Kidney epithelial cell (primary cell): Measurements from ENCODE around the gene TCF7L1. TPM values are rescaled to one million over a fixed set of nuclear protein-coding genes. Genes with fewer than 3 reads are reported as not detected.
"Not testable (repeated sequence)": the region's sequence is repeated elsewhere in the genome, so short reads cannot be mapped to it uniquely, and the experiment has no call there.

Experiments used
- DNase-seq: peaks from one replicate; pipeline ENCODE4 v3.0.0-alpha.2; 2010; ENCODE audit warnings: low read depth
- H3K27me3 ChIP-seq: 2 replicates; pipeline ENCODE4 v1.6.0; 2011; ENCODE audit warnings: low read length; ENCODE audit not compliant: control insufficient read depth, insufficient read depth
- H3K36me3 ChIP-seq: 2 replicates; pipeline ENCODE4 v1.5.1; 2011; ENCODE audit warnings: low read length; ENCODE audit not compliant: control insufficient read depth, insufficient read depth
- H3K4me3 ChIP-seq: 2 replicates; pipeline ENCODE4 v1.5.1; 2011; ENCODE audit warnings: low read depth, mild to moderate bottlenecking, control low read depth, low read length
- total RNA-seq: library from RNA; depleted of rRNA; stranded (reverse); fragments of >200 nt; gene quantifications from 2 replicates; pipeline ENCODE4 v1.2.3, GENCODE V29; 2015
- TF ChIP-seq, protein P1 (sequence below): IDR thresholded peaks from 2 replicates; pipeline ENCODE4 v1.5.1; 2011; ENCODE audit warnings: mild to moderate bottlenecking, moderate library complexity, low read length, control low read depth, inconsistent platforms; ENCODE audit not compliant: insufficient read depth, poor library complexity, severe bottlenecking

Gene TCF7L1
- total RNA-seq, 1 donor from 2014 or later, result 4.3 TPM

DNA sequence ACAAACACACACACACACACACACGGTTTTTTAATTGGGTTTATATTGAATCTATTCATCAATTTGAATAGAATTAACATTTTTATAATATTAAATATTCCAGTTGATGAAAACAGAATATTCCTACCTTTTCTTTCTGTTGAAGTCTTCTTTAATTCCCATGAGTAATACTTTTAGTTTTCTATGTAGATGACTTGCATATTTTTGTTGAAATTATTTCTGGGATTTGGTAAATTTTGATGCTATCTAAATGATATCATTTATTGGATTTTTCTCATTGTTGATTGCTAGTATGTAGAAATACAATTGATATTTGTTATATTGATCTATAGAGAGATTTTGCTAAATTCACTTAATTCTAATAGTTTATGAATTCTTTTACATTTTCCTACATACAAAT is 12.8 kb upstream of the TCF7L1 start:
- DNase-seq, result no peak
- Histone ChIP-seq H3K36me3 (no peaks in the 10 kb centered on the region), H3K4me3 (no peak overlapping the region), H3K27me3 (no peaks in the 10 kb centered on the region)
- TF ChIP-seq, protein P1, sequence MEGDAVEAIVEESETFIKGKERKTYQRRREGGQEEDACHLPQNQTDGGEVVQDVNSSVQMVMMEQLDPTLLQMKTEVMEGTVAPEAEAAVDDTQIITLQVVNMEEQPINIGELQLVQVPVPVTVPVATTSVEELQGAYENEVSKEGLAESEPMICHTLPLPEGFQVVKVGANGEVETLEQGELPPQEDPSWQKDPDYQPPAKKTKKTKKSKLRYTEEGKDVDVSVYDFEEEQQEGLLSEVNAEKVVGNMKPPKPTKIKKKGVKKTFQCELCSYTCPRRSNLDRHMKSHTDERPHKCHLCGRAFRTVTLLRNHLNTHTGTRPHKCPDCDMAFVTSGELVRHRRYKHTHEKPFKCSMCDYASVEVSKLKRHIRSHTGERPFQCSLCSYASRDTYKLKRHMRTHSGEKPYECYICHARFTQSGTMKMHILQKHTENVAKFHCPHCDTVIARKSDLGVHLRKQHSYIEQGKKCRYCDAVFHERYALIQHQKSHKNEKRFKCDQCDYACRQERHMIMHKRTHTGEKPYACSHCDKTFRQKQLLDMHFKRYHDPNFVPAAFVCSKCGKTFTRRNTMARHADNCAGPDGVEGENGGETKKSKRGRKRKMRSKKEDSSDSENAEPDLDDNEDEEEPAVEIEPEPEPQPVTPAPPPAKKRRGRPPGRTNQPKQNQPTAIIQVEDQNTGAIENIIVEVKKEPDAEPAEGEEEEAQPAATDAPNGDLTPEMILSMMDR, result no peak

DNA sequence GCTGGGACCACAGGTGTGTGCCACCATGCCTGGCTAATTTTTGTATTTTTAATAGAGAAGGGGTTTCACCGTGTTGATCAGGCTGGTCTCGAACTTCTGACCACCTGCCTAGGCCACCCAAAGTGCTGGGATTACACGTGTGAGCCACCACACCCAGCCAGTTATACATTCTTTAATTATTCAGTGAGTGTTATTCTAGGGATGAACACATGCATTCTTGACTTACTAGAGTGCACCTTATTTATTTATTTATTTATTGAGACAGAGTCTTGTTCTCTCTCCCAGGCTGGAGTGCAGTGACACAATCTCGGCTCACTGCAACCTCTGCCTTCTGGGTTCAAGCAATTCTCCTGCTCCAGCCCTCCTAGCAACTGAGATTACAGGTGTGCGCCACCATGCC is 6.7 kb upstream of the TCF7L1 start:
- not testable (repeated sequence) for H3K27me3 ChIP-seq, DNase-seq, H3K4me3 ChIP-seq, H3K36me3 ChIP-seq

DNA sequence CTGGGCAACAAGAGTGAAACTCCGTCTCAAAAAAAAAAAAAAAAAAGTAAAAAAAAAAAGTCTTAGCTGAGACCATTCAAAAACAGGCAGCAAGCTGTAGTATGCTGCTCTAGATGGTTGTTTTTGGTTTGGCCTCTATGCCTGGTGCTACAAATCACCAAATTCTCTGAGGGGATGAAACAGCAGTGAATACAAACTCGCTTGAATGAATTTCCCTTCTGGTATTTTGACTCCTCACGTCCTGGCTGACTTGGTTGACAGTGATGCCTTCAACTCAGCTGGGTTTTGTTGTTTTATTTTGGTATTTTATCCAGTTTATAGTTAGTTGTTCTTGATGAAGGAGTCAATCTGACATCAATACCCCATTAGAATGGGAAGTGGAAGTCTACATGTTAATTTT is 3.3 kb upstream of the TCF7L1 start:
- TF ChIP-seq, protein P1, result no peak

DNA sequence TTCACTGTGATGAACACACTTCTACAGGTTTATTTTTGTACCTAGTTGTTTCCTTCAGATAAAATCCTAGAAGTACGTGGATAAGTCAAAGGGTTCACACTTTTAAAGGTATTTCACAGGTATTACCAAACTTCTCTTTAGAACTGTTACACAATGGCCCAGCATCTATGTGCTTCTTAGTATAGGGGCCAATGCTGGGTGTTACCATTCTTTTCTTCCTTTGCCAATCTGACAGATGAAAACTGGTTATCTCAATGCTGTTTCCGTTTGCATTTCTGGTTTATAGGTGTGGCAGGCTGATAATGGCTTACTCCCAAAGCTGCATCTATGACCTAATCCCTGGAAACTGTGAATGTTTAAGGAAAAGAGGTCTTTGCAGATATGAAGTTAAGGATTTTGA is 2.8 kb upstream of the TCF7L1 start:
- Histone ChIP-seq H3K4me3 (no peak overlapping the region), H3K36me3 (no peaks in the 10 kb centered on the region), H3K27me3 (peaks cover 9% of the 10 kb centered on the region)
- no peak for DNase-seq
- TF ChIP-seq, protein P1, result no peak

More for the DNA sequence above, 3.3 kb upstream of the TCF7L1 start:
- no peak overlapping the region for H3K4me3 ChIP-seq
- no peaks in the 10 kb centered on the region for H3K36me3 ChIP-seq
- no peak for DNase-seq
- H3K27me3 ChIP-seq, result peaks cover 7% of the 10 kb centered on the region

DNA sequence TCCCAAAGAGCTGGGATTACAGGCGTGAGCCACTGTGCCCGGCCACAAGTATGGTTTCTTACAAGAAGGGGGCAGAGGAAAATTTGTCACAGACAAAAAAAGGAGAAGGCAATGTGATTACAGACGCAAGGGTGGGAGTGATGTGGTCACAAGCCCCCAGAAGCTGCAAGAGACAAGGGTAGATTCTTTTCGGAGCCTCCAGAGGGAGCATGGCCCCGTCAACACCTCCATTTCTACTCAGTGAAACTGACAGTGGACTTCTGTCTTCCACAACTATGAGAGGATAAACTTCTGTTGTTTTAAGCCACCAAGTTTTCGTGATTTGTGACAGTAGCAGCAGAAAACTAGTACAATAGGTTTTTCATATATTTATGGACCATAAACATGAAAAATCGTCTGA is 2.1 kb upstream of the TCF7L1 start:
- Histone ChIP-seq H3K4me3 (no peak overlapping the region), H3K27me3 (peaks cover 9% of the 10 kb centered on the region), H3K36me3 (no peaks in the 10 kb centered on the region)
- no peak for DNase-seq
- TF ChIP-seq, protein P1, result peak; percentile 63

DNA sequence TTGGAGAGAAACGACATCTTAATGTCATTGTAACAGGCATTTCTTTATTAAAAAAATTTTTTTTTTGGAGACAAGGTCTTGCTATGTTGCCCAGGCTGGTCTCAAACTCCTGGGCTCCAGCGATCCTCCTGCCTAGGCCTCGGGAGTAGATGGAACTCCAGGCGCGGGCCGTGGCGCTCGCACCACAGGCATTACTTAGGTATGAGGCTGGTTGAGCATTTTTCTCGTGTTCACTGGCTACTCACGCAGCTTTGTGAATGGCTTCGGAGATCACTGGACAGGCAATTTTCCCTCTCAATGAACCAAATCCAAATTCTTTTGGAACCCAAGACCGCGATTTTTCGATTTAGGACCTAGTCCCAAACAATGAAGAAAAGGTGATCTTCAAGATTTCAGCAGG is 795 bp upstream of the TCF7L1 start:
- Histone ChIP-seq H3K4me3 (peak overlapping the region; percentile 81), H3K36me3 (no peaks in the 10 kb centered on the region), H3K27me3 (peaks cover 9% of the 10 kb centered on the region)
- TF ChIP-seq, protein P1, result no peak
- no peak for DNase-seq
